GM12878 (cell line): ENCODE results near the gene DNAH8. TPM values are rescaled to one million over a fixed set of nuclear protein-coding genes. Genes with fewer than 3 reads are reported as not detected.

Source experiments
- ATAC-seq: fragments of 200-7000 bp; cut with Tn5 transposase; 3 replicates; pipeline ENCODE4 v1.9.1; 2020; ENCODE audit warnings: mild to moderate bottlenecking, moderate library complexity
- BruUV-seq: library from RNA; stranded (reverse); fragments of 400-500 nt; replicated peaks from 2 replicates; lab custom pipeline; 2021; lab: Mats Ljungman, UMichigan
- CTCF ChIA-PET: fragments of 300-600 bp; sonication (Branson Sonifier 250); formaldehyde crosslinking; extraction: SDS; loops from one replicate; lab custom pipeline; 2021; ENCODE audit warnings: inconsistent platforms; lab: Yijun Ruan, JAX
- POLR2A ChIA-PET: fragments of 350-600 bp; formaldehyde crosslinking; extraction: SDS; loops from one replicate; lab custom pipeline; 2021; ENCODE audit warnings: inconsistent platforms; lab: Charles Lee
- RAD21 ChIA-PET: fragments of 300-600 bp; sonication (Branson Sonifier 250); formaldehyde crosslinking; loops from one replicate; lab custom pipeline; 2023; ENCODE audit warnings: antibody characterized with exemption; ENCODE audit not compliant: unreplicated experiment; lab: Charles Lee
- SMC1A ChIA-PET: fragments of 300-600 bp; sonication (Branson Sonifier 250); formaldehyde crosslinking; loops from one replicate; lab custom pipeline; 2023; ENCODE audit not compliant: unreplicated experiment, uncharacterized antibody; lab: Charles Lee
- DNase-seq: peaks from one replicate; pipeline ENCODE4 v3.0.0-alpha.2; 2011; ENCODE audit warnings: low read depth, low spot score
- FAIRE-seq: peaks from 3 replicates; lab custom pipeline; 2011; peaks lifted over from hg19 to GRCh38; lab: Jason Lieb, UNC
- H2AFZ ChIP-seq: 2 replicates; pipeline ENCODE4 v1.6.0; 2011; ENCODE audit warnings: low read depth, low read length, control low read depth; ENCODE audit not compliant: control insufficient read depth
- H3K27ac ChIP-seq: 2 replicates; pipeline ENCODE4 v1.5.1; 2011; ENCODE audit warnings: control low read depth; ENCODE audit not compliant: control insufficient read depth, insufficient read depth
- H3K27me3 ChIP-seq, 2 experiments: replicated peaks in 1 of 2; 2 replicates each; pipeline versions ENCODE4 v1.6.0 to v1.6.1; 2011; ENCODE audit warnings: low read length in 1 of 2; ENCODE audit not compliant: control insufficient read depth in 2 of 2, insufficient read depth in 2 of 2
- H3K36me3 ChIP-seq, 2 experiments: 2 replicates each; pipeline ENCODE4 v1.5.1; 2011; ENCODE audit warnings: low read length in 1 of 2; ENCODE audit not compliant: control insufficient read depth in 2 of 2, insufficient read depth in 2 of 2
- H3K4me1 ChIP-seq: 2 replicates; pipeline ENCODE4 v1.6.1; 2011; ENCODE audit warnings: mild to moderate bottlenecking, low read length, moderate library complexity, mixed read lengths; ENCODE audit not compliant: control insufficient read depth, insufficient read depth
- H3K4me2 ChIP-seq: 2 replicates; pipeline ENCODE4 v1.6.0; 2011; ENCODE audit warnings: control low read depth; ENCODE audit not compliant: control insufficient read depth, insufficient read depth
- H3K4me3 ChIP-seq: fragments of 200-600 bp; sonication (generic); 2 replicates; pipeline ENCODE4 v1.5.1; 2016
- H3K79me2 ChIP-seq: 2 replicates; pipeline ENCODE4 v1.6.0; 2011; ENCODE audit warnings: low read length; ENCODE audit not compliant: control insufficient read depth, insufficient read depth
- H3K9ac ChIP-seq: 2 replicates; pipeline ENCODE4 v1.8.0; 2011; ENCODE audit warnings: low read length, control low read depth, mixed read lengths; ENCODE audit not compliant: control insufficient read depth, insufficient read depth
- H3K9me3 ChIP-seq: replicated peaks from 3 replicates; pipeline ENCODE4 v1.5.1; 2011; ENCODE audit warnings: mild to moderate bottlenecking, low read length; ENCODE audit not compliant: control insufficient read depth, insufficient read depth
- H4K20me1 ChIP-seq: 2 replicates; pipeline ENCODE4 v1.6.0; 2011; ENCODE audit not compliant: control insufficient read depth, insufficient read depth
- ASH2L ChIP-seq: fragments of 300-600, 200-600 bp; sonication (generic); IDR thresholded peaks from 2 replicates; pipeline ENCODE4 v1.6.1; 2017; ENCODE audit warnings: low read depth, mild to moderate bottlenecking, borderline replicate concordance
- BCL11A ChIP-seq: IDR thresholded peaks from 2 replicates; pipeline ENCODE4 v1.6.1; 2011; ENCODE audit warnings: low read depth, low read length
- CBFB ChIP-seq: IDR thresholded peaks from 2 replicates; pipeline ENCODE4 v1.6.1; 2016; ENCODE audit warnings: antibody characterized with exemption, low read depth
- EGR1 ChIP-seq, 2 experiments: IDR thresholded peaks; 1 replicate in 1 of 2; 2 replicates in 1 of 2; pipeline ENCODE4 v1.6.1; 2011 to 2012; ENCODE audit warnings: low read depth in 2 of 2, low read length in 2 of 2, borderline replicate concordance in 1 of 2, mild to moderate bottlenecking in 1 of 2, moderate library complexity in 1 of 2
- HDAC2 ChIP-seq: fragments of 200-600 bp; sonication (generic); IDR thresholded peaks from 2 replicates; pipeline ENCODE4 v1.6.1; 2017
- POLR2AphosphoS2 ChIP-seq: IDR thresholded peaks from 2 replicates; pipeline ENCODE4 v1.6.1; 2011; ENCODE audit warnings: low read depth, mild to moderate bottlenecking, low read length, improper control_type of control experiment, moderate library complexity
- SRF ChIP-seq, 2 experiments: IDR thresholded peaks; 2 replicates each; pipeline ENCODE4 v1.6.1; 2011; ENCODE audit warnings: low read depth in 2 of 2, low read length in 2 of 2, mild to moderate bottlenecking in 1 of 2, moderate library complexity in 1 of 2
- ZNF622 ChIP-seq: fragments of 450-650 bp; IDR thresholded peaks from 2 replicates; pipeline ENCODE4 v1.6.1; 2017; ENCODE audit warnings: mild to moderate bottlenecking, inconsistent platforms
- WGBS: methylation state at CpG from one replicate; pipeline ENCODE4 v1.1.6; 2016; ENCODE audit warnings: low lambda C conversion rate; ENCODE audit not compliant: insufficient replicate concordance, insufficient coverage; ENCODE audit errors: missing lambda C conversion rate; 5-methylcytosine and 5-hydroxymethylcytosine counted together
- in situ Hi-C: fragments of 300-500 bp; cut with MboI; formaldehyde crosslinking; loops from 9 replicates; pipeline ENCODE4 v1.14.3; 2018; ENCODE audit warnings: mixed read lengths
- intact Hi-C: fragments of 100-400 bp; cut with micrococcal nuclease; formaldehyde crosslinking; loops from one replicate; pipeline ENCODE4 v1.14.2; 2022; ENCODE audit not compliant: unreplicated experiment
- polyA plus RNA-seq, 11 experiments: library from polyadenylated mRNA; depleted of rRNA in 4 of 11; unstranded in 6 of 11; stranded (reverse) in 5 of 11; fragments of >200 nt; fragmentation: Nextera tagmentation in 4 of 11; fragmentation: Illumina TruSeq in 1 of 11; extraction: Ambion mirVana in 4 of 11; extraction: Trizol in 1 of 11; gene quantifications; 1 replicate in 1 of 11; 2 replicates in 10 of 11; pipeline versions ENCODE4 v1.2.1 to v1.2.3, GENCODE V29; 2011 to 2016; ENCODE audit warnings: inconsistent platforms in 2 of 11, missing spikeins in 2 of 11, low read depth in 1 of 11
- total RNA-seq, 4 experiments: library from RNA; depleted of rRNA in 3 of 4; stranded (reverse); fragments of >200 nt in 3 of 4; fragmentation: Illumina TruSeq in 1 of 4; extraction: Trizol in 1 of 4; gene quantifications; 2 replicates each; pipeline versions ENCODE4 v1.2.1 to v1.2.3, GENCODE V29; 2013 to 2021
- TF ChIP-seq, protein P1 (sequence below): fragments of 450-650 bp; IDR thresholded peaks from 2 replicates; pipeline ENCODE4 v1.6.1; 2018; ENCODE audit warnings: borderline replicate concordance, mild to moderate bottlenecking; ENCODE audit not compliant: partially characterized antibody
- TF ChIP-seq, protein P2 (sequence below): fragments of 450-650 bp; IDR thresholded peaks from 2 replicates; pipeline ENCODE4 v1.6.1; 2018; ENCODE audit warnings: mild to moderate bottlenecking, low read depth, moderate library complexity; ENCODE audit not compliant: partially characterized antibody
- TF ChIP-seq, protein P3 (sequence below): IDR thresholded peaks from 2 replicates; pipeline ENCODE4 v1.6.1; 2011; ENCODE audit warnings: mild to moderate bottlenecking, low read depth, low read length, moderate library complexity; ENCODE audit not compliant: insufficient replicate concordance
- TF ChIP-seq, protein P4 (sequence below): IDR thresholded peaks from 2 replicates; pipeline ENCODE4 v1.6.1; 2012; ENCODE audit warnings: mild to moderate bottlenecking, low read depth, low read length
- TF ChIP-seq, protein P5 (sequence below): fragments of 450-650 bp; IDR thresholded peaks from 2 replicates; pipeline ENCODE4 v1.6.1; 2014; ENCODE audit warnings: mild to moderate bottlenecking

The DNAH8 gene
- total and polyA plus RNA-seq, 10 of the 15 experiments (the other 5 are each of a cell fraction or from before 2014, with no cell fraction given) = 0.02 to 0.34 (median 0.10) TPM; not detected in 3

DNA sequence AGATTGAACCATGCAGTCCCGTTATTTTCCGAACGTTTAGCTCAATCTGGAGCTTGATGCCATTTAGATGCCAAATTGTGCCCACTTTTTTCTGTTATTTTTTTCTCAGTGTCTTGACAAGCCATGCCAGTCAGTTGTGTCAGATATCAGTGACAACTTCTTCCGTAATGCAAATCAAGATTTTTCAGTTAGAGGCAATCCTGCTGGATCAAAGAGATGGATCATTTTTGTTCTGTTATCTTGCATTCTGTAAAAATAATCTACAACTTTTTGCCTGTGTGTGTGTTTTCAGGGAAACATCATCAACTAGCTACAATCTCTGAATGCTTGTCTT, 302.4 kb downstream of the DNAH8 start:
- ATAC-seq (no peak), DNase-seq (no peak), FAIRE-seq (no peak)
- POLR2A ChIA-PET = no interaction called here
- no peak overlapping the region for H3K27ac ChIP-seq
- CTCF ChIA-PET = interaction anchor here (1.0 to 2.8 kb wide), 4 partner anchors 8 to 16 kb away, joined by 3 to 13 read pairs (median 6); no protein-coding TSS in a partner anchor
- H3K27me3 ChIP-seq = peaks cover 0 to 1% of the 10 kb centered on the region in 2 experiments; a peak in 2 of 4 replicates
- no peak overlapping the region for H3K4me3 ChIP-seq
- H2AFZ ChIP-seq = no peak overlapping the region
- H3K79me2 ChIP-seq = no peaks in the 10 kb centered on the region
- intact Hi-C loops = no loop called here
- H3K4me2 ChIP-seq = no peak overlapping the region
- RAD21 ChIA-PET = no interaction called here
- in situ Hi-C loops = no loop called here
- SMC1A ChIA-PET = interaction anchor here (0.7 to 2.0 kb wide), 3 partner anchors 9 to 22 kb away, joined by 4 to 6 read pairs (median 5); no protein-coding TSS in a partner anchor
- no TSS peak for BruUV-seq
- WGBS = 55% methylated on average over 4 of the region's 4 CpGs
- H3K36me3 ChIP-seq = no peaks in the 10 kb centered on the region
- no peaks in the 10 kb centered on the region for H3K4me1 ChIP-seq
- no peak overlapping the region for H3K9ac ChIP-seq
- H4K20me1 ChIP-seq = no peaks in the 10 kb centered on the region
- no peaks in the 10 kb centered on the region; the same call in 2 of the 3 replicates for H3K9me3 ChIP-seq
- TF ChIP-seq, protein P1, sequence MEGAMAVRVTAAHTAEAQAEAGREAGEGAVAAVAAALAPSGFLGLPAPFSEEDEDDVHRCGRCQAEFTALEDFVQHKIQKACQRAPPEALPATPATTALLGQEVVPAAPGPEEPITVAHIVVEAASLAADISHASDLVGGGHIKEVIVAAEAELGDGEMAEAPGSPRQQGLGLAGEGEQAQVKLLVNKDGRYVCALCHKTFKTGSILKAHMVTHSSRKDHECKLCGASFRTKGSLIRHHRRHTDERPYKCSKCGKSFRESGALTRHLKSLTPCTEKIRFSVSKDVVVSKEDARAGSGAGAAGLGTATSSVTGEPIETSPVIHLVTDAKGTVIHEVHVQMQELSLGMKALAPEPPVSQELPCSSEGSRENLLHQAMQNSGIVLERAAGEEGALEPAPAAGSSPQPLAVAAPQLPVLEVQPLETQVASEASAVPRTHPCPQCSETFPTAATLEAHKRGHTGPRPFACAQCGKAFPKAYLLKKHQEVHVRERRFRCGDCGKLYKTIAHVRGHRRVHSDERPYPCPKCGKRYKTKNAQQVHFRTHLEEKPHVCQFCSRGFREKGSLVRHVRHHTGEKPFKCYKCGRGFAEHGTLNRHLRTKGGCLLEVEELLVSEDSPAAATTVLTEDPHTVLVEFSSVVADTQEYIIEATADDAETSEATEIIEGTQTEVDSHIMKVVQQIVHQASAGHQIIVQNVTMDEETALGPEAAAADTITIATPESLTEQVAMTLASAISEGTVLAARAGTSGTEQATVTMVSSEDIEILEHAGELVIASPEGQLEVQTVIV = no peak
- TF ChIP-seq ASH2L (no peak), CBFB (no peak), SRF (IDR thresholded peaks at IDR 0.05; ENCODE audit: low read depth in 2 of 2, low read length in 2 of 2) (no peak), BCL11A (no peak), HDAC2 (no peak), POLR2AphosphoS2 (no peak), ZNF622 (no peak), EGR1 (IDR thresholded peaks at IDR 0.05; ENCODE audit: borderline replicate concordance in 1 of 2, low read depth in 2 of 2, low read length in 2 of 2) (no peak)
- TF ChIP-seq, protein P2, sequence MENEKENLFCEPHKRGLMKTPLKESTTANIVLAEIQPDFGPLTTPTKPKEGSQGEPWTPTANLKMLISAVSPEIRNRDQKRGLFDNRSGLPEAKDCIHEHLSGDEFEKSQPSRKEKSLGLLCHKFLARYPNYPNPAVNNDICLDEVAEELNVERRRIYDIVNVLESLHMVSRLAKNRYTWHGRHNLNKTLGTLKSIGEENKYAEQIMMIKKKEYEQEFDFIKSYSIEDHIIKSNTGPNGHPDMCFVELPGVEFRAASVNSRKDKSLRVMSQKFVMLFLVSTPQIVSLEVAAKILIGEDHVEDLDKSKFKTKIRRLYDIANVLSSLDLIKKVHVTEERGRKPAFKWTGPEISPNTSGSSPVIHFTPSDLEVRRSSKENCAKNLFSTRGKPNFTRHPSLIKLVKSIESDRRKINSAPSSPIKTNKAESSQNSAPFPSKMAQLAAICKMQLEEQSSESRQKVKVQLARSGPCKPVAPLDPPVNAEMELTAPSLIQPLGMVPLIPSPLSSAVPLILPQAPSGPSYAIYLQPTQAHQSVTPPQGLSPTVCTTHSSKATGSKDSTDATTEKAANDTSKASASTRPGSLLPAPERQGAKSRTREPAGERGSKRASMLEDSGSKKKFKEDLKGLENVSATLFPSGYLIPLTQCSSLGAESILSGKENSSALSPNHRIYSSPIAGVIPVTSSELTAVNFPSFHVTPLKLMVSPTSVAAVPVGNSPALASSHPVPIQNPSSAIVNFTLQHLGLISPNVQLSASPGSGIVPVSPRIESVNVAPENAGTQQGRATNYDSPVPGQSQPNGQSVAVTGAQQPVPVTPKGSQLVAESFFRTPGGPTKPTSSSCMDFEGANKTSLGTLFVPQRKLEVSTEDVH = no peak
- TF ChIP-seq, protein P3, sequence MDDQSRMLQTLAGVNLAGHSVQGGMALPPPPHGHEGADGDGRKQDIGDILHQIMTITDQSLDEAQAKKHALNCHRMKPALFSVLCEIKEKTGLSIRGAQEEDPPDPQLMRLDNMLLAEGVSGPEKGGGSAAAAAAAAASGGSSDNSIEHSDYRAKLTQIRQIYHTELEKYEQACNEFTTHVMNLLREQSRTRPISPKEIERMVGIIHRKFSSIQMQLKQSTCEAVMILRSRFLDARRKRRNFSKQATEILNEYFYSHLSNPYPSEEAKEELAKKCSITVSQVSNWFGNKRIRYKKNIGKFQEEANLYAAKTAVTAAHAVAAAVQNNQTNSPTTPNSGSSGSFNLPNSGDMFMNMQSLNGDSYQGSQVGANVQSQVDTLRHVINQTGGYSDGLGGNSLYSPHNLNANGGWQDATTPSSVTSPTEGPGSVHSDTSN = no peak
- TF ChIP-seq, protein P4, sequence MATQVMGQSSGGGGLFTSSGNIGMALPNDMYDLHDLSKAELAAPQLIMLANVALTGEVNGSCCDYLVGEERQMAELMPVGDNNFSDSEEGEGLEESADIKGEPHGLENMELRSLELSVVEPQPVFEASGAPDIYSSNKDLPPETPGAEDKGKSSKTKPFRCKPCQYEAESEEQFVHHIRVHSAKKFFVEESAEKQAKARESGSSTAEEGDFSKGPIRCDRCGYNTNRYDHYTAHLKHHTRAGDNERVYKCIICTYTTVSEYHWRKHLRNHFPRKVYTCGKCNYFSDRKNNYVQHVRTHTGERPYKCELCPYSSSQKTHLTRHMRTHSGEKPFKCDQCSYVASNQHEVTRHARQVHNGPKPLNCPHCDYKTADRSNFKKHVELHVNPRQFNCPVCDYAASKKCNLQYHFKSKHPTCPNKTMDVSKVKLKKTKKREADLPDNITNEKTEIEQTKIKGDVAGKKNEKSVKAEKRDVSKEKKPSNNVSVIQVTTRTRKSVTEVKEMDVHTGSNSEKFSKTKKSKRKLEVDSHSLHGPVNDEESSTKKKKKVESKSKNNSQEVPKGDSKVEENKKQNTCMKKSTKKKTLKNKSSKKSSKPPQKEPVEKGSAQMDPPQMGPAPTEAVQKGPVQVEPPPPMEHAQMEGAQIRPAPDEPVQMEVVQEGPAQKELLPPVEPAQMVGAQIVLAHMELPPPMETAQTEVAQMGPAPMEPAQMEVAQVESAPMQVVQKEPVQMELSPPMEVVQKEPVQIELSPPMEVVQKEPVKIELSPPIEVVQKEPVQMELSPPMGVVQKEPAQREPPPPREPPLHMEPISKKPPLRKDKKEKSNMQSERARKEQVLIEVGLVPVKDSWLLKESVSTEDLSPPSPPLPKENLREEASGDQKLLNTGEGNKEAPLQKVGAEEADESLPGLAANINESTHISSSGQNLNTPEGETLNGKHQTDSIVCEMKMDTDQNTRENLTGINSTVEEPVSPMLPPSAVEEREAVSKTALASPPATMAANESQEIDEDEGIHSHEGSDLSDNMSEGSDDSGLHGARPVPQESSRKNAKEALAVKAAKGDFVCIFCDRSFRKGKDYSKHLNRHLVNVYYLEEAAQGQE = no peak
- TF ChIP-seq, protein P5, sequence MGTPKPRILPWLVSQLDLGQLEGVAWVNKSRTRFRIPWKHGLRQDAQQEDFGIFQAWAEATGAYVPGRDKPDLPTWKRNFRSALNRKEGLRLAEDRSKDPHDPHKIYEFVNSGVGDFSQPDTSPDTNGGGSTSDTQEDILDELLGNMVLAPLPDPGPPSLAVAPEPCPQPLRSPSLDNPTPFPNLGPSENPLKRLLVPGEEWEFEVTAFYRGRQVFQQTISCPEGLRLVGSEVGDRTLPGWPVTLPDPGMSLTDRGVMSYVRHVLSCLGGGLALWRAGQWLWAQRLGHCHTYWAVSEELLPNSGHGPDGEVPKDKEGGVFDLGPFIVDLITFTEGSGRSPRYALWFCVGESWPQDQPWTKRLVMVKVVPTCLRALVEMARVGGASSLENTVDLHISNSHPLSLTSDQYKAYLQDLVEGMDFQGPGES = no peak
